Left renal pelvis (tissue), 4 donors: ENCODE data around the gene SPINK14. TPM values are rescaled to one million over a fixed set of nuclear protein-coding genes. Genes with fewer than 3 reads are reported as not detected.

ENCODE experiments used
- DNase-seq, 4 donors: peaks; one replicate each; pipeline ENCODE4 v3.0.0-alpha.2; 2013; ENCODE audit warnings: low read depth in 4 of 4, low spot score in 3 of 4
- polyA plus RNA-seq, 4 donors: library from polyadenylated mRNA; unstranded; fragments of 120-200 nt; gene quantifications; one replicate each; pipeline ENCODE4 v1.2.1, GENCODE V29; 2013; ENCODE audit not compliant: insufficient read length in 4 of 4

The SPINK14 gene
- polyA plus RNA-seq, 4 donors = not detected

- DNase-seq = no peak
These were observed 22.7 kb downstream of the SPINK14 start for GRCh38 chr5:148191010-148191409.

GRCh38 chr5:148193202-148193601 is 24.9 kb downstream of the SPINK14 start:
- no peak for DNase-seq

GRCh38 chr5:148201151-148201550 is 32.8 kb downstream of the SPINK14 start:
- no peak for DNase-seq

GRCh38 chr5:148202531-148203203 is 34.3 kb downstream of the SPINK14 start, which contains the start of gene SPINK6:
SPINK6 (plus strand) TSS chr5:148203042; CDS start chr5:148203097, 55 bp downstream.
- no peak for DNase-seq

- DNase-seq = no peak
These were observed 36.9 kb downstream of the SPINK14 start for GRCh38 chr5:148205044-148205806.

GRCh38 chr5:148205865-148206264 is 37.5 kb downstream of the SPINK14 start:
- no peak for DNase-seq

- no peak for DNase-seq
These were observed 38.3 kb downstream of the SPINK14 start for GRCh38 chr5:148206620-148207019.

- no peak for DNase-seq
These were observed 39.9 kb downstream of the SPINK14 start for GRCh38 chr5:148208226-148208625.

- no peak for DNase-seq
These were observed 40.9 kb downstream of the SPINK14 start for GRCh38 chr5:148209151-148209770.

- no peak for DNase-seq
These were observed 46.4 kb downstream of the SPINK14 start for GRCh38 chr5:148214665-148215185.

GRCh38 chr5:148221508-148221907 is 53.2 kb downstream of the SPINK14 start:
- DNase-seq = no peak

- DNase-seq = no peak
These were observed 55.9 kb downstream of the SPINK14 start for GRCh38 chr5:148224117-148224742.

Other genes starting within 250 kb of the SPINK14 start
- under 1 TPM; 0.21 to 0.49 (median 0.32) TPM for gene SPINK5, start 104.6 kb upstream of the SPINK14 start, polyA plus RNA-seq
- gene SPINK6, start 34.5 kb downstream of the SPINK14 start, polyA plus RNA-seq = not detected
- gene MARCOL, start 70.0 kb downstream of the SPINK14 start, polyA plus RNA-seq = not detected
- under 1 TPM; 0.23 to 0.78 (median 0.40) TPM for gene SPINK13, start 100.2 kb downstream of the SPINK14 start, polyA plus RNA-seq
- gene SPINK7, start 143.9 kb downstream of the SPINK14 start, polyA plus RNA-seq = 1 to 10 TPM in 1 of 4 donors, under 1 TPM in 1, not detected in 2; 0.19 to 1.1 TPM
- under 1 TPM in 3 of 4 donors, not detected in 1; 0.27 to 0.53 (median 0.30) TPM for gene SPINK9, start 167.0 kb downstream of the SPINK14 start, polyA plus RNA-seq
- 10 to 100 TPM; 36.5 to 51.8 (median 46.8) TPM for gene FBXO38, start 215.4 kb downstream of the SPINK14 start, polyA plus RNA-seq